D721Med (cell line): ENCODE measurements around the gene SLCO2A1.

Experiments used
- DNase-seq: peaks from one replicate; pipeline ENCODE4 v3.0.0; 2011; ENCODE audit warnings: low spot score; ENCODE audit not compliant: insufficient read length
- FAIRE-seq: peaks from 2 replicates; lab custom pipeline; 2011; peaks lifted over from hg19 to GRCh38; lab: Jason Lieb, UNC
- CTCF ChIP-seq: IDR thresholded peaks from 2 replicates; pipeline ENCODE4 v1.5.1; 2012; ENCODE audit warnings: mild to moderate bottlenecking, control low read depth; ENCODE audit not compliant: insufficient read depth; ENCODE audit errors: missing control alignments

The SLCO2A1 gene

GRCh38 chr3:133987948-133988484, 41.7 kb downstream of the SLCO2A1 start:
- no peak for FAIRE-seq
- TF ChIP-seq CTCF: no peak
- DNase-seq: no peak

- FAIRE-seq (no peak), DNase-seq (no peak)
- no peak for TF ChIP-seq CTCF
Measured at GRCh38 chr3:133987136-133987535, 42.6 kb downstream of the SLCO2A1 start.

GRCh38 chr3:133986311-133986710, 43.4 kb downstream of the SLCO2A1 start:
- DNase-seq (no peak), FAIRE-seq (no peak)
- TF ChIP-seq CTCF: no peak

GRCh38 chr3:133984975-133985374, 44.8 kb downstream of the SLCO2A1 start:
- no peak for DNase-seq
- no peak for TF ChIP-seq CTCF
- FAIRE-seq: no peak

GRCh38 chr3:133983576-133984560, 45.9 kb downstream of the SLCO2A1 start:
- DNase-seq: no peak
- no peak for FAIRE-seq
- no peak for TF ChIP-seq CTCF

GRCh38 chr3:133983126-133983525, 46.6 kb downstream of the SLCO2A1 start:
- FAIRE-seq (no peak), DNase-seq (no peak)
- no peak for TF ChIP-seq CTCF

- TF ChIP-seq CTCF: no peak
- FAIRE-seq (no peak), DNase-seq (no peak)
Measured at GRCh38 chr3:133980550-133980949, 49.2 kb downstream of the SLCO2A1 start.
